ENCODE results near the gene CAB39L.

DNA sequence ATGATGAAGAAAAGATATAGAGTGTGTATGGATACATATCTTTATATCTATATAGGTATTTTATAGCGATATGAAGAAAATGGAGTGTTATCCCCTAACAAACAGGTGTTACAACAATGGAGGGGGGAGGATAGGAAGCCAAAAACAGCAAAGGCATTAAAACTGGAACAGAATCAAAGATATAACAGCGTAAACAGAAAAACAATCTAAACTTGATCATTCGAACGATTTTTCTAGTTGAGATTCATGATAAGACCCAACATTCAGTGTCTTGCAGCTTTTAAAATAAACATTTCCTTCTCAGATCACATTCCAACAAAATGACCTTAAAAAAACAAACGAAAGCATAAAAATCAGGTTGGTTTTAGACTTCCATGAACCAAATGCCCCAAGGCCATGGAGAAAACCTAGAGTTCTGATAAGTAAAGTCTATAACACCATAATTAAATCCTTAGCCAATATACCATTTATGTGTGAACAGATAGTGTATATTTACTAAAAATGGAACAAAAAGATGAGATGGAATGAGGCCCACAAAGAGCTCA is 55.7 kb downstream of the CAB39L start:
- TF ChIP-seq, protein P1, sequence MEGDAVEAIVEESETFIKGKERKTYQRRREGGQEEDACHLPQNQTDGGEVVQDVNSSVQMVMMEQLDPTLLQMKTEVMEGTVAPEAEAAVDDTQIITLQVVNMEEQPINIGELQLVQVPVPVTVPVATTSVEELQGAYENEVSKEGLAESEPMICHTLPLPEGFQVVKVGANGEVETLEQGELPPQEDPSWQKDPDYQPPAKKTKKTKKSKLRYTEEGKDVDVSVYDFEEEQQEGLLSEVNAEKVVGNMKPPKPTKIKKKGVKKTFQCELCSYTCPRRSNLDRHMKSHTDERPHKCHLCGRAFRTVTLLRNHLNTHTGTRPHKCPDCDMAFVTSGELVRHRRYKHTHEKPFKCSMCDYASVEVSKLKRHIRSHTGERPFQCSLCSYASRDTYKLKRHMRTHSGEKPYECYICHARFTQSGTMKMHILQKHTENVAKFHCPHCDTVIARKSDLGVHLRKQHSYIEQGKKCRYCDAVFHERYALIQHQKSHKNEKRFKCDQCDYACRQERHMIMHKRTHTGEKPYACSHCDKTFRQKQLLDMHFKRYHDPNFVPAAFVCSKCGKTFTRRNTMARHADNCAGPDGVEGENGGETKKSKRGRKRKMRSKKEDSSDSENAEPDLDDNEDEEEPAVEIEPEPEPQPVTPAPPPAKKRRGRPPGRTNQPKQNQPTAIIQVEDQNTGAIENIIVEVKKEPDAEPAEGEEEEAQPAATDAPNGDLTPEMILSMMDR (IDR thresholded peaks at IDR 0.05; ENCODE audit: insufficient read depth, low read depth, low read length), result no peak
- TF ChIP-seq EZH2 (IDR thresholded peaks at IDR 0.05; ENCODE audit: insufficient read depth, low read length), result no peak

All from astrocyte (in vitro differentiated cells and primary cell).